GM10847 (cell line): ENCODE data around the gene MYLK3.

Source experiments
- POLR2A ChIP-seq: IDR thresholded peaks from 2 replicates; pipeline ENCODE4 v1.6.1; 2011; ENCODE audit not compliant: insufficient read length; ENCODE audit errors: extremely low read depth

Gene MYLK3

DNA sequence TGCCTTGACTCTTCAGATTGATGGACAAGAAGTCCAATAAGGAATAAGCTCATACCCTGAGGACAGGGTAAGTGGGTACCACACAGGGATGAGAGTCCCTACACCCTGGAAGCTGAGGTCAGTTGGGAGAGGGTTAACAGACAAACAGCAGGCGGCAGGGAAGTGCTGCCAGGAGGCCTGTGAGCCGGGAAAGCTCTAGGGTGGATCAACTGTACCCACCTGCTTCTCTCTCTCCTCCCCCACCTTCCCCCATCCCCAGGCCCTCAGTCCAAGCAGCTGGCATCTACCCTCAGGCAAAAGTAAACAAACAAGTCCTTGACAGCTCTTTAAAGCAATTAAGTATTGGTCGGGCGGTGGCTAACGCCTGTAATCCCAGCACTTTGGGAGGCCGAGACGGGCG lies 20.7 kb upstream of the MYLK3 start:
- TF ChIP-seq POLR2A: no peak

DNA sequence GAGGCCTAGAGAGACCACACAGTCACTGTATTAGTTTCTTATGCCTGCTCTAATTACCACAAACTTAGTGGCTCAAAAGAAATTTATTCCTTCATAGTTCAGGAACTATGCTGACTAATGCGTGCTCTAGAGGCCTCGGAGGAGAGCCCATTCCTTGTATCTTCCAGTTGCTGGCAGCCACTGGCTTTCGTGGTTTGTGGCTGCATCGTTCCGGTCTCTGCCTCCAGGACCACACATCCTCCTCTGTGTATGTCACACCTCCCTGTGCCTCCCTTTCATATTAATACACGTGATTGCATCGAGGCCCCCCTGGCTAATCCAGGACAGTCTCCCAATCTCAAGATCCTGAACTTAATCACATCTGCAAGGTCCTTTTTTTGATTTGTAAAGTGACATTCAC lies 16.9 kb upstream of the MYLK3 start:
- no peak for TF ChIP-seq POLR2A

DNA sequence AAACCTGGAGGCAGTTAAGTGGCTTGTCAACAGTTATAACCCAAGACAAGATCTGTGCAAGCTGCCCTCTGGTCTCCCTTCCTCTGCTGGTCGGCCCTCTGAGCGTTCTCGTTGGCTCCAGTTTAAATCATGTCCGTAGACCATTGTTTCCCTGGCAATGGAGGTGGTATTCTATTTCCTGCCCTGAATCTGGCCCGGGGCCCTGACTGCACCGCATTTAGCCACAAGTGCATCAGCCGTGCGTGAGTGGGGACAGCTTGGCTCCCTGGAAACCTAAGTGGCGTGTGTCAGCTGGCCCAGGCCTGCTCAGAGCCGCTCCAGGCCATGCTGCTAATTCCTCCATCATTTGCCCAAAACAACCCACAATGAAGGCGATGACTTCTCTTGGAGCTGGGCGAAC lies 15.0 kb upstream of the MYLK3 start:
- no peak for TF ChIP-seq POLR2A

DNA sequence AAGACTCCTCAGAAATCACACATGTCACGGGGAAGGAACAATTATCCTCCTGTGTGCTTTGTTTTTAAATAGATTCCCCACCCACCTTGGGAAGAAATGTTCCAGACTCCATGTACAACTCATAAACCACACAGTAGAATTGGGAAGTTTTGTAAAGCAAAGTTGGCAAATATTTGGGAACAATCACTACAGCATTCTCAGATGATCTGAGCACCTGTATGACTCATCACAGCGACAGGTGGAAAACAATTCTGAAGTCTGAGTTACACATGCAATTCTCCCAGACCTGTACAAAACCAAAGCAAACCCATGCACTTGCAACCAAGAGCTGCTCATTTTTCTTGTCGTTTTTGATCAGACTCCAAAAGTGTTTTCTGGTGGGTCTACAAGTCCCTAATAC lies 14.4 kb upstream of the MYLK3 start:
- TF ChIP-seq POLR2A: no peak

DNA sequence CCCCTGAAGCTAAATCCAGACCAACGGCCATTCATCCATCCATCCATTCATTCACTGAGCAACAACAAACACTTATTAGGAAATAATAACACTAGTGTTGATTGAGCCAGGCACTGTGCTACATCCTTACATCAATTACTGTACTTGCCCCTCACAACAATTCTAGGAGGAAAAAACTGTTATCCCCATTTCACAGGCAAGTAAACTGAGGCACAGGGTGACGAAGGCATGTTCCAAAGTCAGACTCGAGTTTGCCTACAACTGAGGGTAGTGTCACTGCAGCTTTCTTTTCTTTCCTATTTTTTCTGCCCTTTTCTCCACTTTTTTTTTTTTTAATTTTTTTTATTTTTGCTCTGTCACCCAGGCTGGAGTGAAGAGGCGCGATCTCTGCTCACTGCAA lies 11.2 kb upstream of the MYLK3 start:
- TF ChIP-seq POLR2A: no peak

DNA sequence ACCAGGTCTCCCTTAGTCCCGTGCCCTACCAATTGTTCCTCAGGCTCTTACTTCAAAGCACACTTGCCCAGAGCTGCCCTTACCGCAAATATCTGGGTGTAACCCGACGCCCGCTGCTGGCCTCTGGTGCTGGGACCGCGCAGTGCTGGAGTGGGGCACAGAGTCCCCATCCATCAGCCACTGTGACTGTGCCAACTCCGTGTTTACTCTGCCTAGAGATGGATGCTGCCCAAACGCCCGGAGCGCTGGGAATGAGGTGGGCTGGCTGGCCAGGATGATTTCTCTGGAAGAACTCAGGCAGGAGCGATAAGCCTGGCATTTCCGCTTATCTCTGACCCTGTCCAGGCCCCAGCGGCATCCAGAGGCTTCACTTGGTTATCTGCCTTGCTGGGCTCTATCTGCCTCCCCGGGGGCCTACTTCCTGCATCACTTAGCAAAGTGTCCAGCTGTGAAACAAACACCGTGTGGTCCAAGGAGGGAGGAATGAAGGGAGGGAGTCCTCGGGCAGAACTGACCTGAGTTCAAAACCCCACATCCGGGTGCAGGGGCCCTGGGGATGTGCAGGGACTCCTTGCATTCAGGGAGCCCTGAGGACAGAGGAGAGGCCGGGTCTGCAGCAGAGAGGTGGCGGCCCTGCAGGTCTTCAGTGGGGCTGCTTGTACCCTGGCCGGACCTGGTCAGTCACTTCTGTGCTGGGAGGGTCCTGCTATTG lies 9.4 kb upstream of the MYLK3 start:
- TF ChIP-seq POLR2A: no peak

DNA sequence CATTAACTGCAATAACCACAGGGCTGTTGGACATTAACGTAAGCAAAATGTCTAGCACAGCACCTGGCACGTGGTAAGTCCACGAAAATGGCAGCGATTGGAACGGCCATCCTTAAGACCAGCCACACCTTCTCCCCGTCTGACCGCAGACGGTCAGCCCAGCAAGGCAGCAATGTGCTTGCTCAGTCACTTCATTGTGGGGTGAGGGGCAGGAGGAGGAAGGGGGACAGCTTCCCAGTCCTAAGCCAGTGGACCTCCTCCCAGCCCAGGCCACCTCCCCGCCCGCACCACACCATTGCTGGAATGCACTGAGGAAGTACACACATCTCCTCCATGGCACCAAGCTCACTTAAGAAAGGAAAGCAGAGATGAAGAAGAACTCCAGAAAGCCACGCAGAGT lies 8.6 kb upstream of the MYLK3 start:
- no peak for TF ChIP-seq POLR2A

DNA sequence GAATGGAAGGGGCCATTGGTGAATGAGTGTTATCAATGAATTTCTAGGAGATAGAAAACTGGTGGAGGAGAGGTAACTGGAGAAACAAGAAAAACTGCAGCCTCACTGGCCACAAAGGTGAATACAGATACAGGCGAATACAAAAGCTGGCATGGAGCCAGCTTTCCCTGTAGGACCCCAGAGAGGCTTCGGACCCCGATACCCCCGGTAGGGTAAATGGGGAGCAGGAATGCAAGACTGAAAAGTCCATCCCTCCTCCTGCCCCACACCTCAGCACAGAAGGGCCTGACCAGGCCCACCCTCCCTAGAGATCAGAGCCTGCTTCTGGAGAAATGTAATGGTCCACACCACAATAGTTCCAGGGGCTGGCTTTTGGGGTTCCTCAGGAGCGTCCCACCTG lies 4.9 kb upstream of the MYLK3 start:
- no peak for TF ChIP-seq POLR2A

DNA sequence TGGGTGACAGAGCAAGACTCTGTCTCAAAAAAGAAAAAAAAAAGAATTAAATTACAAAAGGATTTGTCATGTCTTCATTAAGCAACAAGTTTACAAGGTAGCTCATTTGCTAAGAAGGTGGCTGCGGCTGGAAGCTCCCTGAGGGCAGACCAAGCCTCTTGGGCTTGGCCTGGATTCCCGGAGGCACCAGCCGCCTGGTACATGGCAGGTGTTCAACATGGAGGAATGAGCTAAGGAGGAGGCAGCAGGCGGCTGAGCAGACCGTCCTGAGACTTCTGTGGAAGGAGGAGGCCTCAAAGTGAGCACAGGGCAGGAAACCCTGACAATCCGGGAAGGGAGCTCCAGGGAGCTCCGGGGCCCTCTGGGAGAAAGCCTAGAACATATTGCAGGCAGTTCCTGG lies 3.2 kb upstream of the MYLK3 start:
- no peak for TF ChIP-seq POLR2A

DNA sequence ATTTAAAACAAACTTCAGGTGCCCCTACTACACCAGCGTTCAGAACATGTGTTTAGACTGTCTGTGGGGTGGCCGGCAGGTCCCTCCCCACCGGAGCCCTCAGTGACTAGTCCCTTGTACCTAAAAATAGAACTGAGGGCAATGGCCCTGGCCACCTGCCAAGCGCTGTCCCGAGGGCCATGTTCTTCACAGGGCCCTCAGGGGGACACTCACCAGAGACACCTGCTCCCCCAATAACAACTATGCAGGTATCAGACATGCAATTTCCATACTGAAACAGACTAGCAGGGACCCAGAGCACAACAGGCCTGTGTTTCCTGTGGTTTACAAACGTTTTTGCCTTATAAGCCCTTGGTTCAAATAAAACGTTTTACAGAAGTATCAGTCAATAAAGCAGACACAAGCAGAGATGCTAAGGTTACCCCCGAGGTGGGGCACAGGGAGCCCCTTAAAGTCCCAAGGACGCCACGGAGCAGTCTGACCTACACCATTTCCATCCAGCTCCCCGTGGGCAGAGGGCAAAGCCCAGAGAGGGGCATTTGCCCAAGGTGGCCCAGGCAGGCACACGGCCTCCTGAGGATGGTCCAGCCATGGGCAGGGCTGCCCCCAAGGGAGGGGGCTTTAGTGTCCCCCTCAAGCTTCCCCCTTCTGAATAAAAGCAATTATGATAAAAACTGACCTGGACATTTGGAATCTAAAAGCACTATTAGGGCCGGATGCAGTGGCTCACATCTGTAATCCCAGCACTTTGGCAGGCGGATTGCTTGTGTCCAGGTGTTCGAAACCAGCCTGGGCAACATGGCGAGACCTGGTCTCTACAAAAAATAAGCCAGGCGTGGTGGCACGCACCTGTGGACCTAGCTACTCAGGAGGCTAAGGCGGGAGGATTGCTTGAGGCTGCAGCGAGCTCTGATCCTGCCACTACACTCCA lies 896 bp upstream of the MYLK3 start:
- TF ChIP-seq POLR2A: no peak

DNA sequence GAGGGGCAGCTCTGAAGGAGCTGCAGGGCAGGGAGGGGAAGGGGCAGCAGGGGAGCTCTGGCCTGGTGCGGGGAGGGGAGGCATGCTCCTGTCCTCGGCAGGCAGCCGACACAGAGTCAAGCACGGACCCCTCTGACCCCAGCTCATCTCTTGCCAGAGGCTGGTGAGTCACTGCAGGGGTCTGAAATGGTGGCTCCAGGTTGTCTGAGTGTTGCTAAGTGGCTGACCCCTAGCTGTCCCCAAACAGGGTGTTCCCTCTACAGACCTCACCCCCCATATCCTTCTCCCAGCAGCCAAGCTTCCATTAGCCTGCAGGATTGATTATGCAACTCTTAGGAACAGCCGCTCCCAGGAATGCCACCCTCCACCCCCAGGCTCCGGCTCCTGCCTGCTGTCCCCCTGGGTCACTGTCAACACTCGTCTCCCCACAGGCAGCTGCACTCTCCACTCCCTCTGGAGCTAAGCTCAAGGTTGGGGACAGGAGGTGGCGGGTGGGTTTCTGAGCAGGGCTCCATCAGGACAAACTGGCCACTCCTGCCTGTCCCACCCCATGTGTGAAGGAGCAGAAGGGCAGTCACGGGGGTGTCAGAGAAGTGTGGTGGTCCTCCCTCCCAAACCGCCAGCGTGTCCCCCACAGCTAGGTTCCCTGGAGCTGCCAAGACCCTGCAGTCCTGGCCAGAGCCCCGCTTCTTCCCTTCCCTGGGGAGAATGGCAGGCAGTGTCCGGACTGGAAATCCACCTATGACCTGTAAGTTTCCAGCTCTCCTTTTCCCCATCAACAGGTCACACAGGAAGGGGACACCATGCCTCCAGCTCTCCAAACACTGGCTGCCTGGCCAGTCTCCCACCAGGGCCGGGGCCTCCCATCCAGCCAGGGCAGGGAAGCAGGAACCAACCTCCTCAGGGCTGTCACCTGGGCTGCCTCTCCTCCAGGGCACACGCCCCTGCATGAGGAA lies 1.0 kb downstream of the MYLK3 start:
- TF ChIP-seq POLR2A: no peak

DNA sequence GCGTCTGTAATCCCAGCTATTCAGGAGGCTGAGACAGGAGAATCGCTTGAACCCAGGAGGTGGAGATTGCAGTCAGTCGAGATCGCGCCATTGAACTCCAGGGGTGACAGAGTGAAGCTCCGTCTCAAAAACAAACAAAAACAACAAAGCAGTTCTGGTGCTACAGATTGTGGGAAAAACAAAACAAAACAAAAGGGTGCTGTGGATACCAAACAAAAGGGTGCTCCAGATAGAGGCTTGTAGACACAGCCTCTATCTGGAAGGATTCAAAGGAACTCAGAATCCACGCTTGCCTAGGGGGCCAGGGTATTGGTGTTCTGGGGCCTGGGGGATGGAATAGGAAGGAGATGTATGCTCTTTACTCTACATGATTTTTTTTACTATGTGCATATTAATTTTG lies 2.5 kb downstream of the MYLK3 start:
- no peak for TF ChIP-seq POLR2A

DNA sequence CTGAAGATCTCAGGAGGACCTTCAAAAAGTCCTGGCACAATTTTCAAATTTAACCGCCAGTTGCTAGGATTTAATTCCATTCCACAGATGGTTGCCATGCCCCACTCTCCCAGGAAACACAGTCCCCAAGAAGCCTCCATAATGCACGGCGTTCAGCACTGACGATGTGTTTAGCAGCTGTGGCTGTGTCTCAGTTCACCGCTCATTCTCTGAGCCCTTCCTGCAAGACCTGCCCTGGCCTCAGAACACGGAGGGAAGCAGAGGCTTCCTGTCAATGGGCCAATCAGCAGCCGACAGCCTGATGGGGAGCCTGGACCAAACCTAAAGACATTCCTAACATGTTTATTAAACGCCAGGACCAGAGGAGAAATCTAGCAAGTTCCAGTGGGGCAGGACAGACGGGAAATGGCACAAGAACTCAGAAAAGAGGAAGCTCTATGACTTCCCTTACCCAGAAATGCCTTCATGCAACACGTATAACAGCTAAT lies 4.9 kb downstream of the MYLK3 start:
- TF ChIP-seq POLR2A: no peak

DNA sequence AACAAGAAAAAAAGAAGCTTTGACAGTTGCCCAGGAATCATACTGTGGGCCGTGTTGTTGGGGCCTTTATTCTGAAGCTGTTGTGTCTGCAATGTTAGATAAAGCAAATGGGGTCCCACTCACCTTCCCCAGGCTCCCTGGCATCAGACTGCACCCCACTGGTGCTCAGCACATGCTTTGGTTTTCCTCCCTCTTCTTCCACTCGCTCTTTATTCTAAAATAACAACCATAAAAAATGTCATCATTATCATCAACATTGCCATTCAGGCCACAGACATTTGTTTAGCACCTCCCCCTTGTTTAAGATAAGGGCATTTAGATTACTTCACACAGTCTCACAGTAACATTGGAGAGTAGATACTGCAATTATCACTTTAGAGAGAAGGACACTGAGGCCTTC lies 8.2 kb downstream of the MYLK3 start:
- no peak for TF ChIP-seq POLR2A

DNA sequence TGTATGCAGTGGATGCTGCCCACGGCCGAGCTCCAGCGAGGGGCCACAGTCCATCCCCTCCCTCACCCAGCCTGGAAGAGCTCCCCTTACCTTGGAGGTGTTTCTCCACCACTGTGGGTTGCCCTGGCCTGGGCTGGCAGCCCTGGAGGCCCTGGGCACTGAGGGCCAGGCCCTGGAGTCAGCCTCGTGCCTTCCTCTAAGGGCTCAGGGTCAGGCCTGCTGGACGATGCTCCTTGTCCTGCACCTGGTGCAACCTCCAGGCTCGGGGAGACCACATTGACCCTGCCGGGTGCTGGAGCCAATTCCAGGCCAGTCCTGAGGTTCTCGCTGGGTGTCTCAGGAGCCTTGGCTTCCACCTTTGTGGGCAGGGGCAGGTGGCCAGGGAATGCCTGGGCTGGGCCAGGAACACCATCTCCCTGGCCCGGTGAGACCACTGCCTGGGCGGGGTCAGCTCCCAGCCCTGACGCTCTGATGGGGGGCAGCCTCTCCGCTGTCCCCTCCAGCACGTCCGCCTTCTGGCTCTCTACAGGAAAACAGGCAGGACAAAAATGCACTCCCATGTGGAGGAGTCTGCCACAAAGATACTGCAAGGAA lies 10.4 kb downstream of the MYLK3 start:
- no peak for TF ChIP-seq POLR2A
